ENCODE measurements around the gene TPM3.

The TPM3 gene

GRCh38 chr1:154178013-154178412 lies 13.9 kb downstream of the TPM3 start:
- TF ChIP-seq, protein P1, sequence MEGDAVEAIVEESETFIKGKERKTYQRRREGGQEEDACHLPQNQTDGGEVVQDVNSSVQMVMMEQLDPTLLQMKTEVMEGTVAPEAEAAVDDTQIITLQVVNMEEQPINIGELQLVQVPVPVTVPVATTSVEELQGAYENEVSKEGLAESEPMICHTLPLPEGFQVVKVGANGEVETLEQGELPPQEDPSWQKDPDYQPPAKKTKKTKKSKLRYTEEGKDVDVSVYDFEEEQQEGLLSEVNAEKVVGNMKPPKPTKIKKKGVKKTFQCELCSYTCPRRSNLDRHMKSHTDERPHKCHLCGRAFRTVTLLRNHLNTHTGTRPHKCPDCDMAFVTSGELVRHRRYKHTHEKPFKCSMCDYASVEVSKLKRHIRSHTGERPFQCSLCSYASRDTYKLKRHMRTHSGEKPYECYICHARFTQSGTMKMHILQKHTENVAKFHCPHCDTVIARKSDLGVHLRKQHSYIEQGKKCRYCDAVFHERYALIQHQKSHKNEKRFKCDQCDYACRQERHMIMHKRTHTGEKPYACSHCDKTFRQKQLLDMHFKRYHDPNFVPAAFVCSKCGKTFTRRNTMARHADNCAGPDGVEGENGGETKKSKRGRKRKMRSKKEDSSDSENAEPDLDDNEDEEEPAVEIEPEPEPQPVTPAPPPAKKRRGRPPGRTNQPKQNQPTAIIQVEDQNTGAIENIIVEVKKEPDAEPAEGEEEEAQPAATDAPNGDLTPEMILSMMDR (IDR thresholded peaks at IDR 0.05; ENCODE audit: extremely low read depth, missing control alignments), result no peak
- DNase-seq (ENCODE audit: low spot score), result no peak

GRCh38 chr1:154176337-154176736 lies 15.6 kb downstream of the TPM3 start:
- TF ChIP-seq, protein P1 (IDR thresholded peaks at IDR 0.05; ENCODE audit: extremely low read depth, missing control alignments), result no peak
- no peak for DNase-seq (ENCODE audit: low spot score)

DNA sequence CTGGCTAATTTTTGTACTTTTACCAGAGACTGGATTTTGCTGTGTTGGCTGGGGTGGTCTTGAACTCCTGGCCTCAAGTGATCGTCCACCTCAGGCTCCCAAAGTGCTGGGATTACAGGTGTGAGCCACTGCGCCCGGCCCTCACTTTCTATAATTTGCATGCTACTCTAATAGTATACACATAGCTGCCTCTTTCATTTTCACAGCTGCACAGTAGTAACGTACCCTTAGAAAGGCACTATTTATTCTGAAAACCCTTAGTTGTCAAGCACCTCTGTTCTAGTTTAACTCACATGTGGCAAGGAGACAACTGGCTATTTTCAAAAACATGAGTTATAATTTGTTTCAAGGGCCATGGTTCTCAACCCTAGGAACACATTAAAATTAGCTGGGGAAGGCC lies 17.2 kb downstream of the TPM3 start:
- TF ChIP-seq, protein P1 (IDR thresholded peaks at IDR 0.05; ENCODE audit: extremely low read depth, missing control alignments), result no peak

DNA sequence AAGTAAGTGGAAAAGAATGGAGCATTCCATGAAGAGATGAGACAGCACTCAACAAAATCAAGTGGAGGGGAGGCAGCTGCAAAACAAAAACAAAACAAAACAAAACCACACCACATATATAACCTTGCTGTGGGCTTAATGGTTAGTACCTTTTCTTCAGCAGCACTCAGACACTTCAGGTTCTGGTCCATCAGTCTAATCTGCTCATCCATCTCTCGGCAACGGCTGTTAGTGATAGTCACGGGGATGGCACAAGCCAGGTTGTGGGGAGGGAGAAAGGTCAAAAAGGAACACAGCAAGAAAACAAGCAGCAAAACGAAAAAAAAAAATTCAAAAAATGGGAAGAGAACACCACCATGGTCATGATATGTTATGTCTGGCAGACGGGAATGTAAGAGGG lies 20.0 kb downstream of the TPM3 start:
- DNase-seq (ENCODE audit: low spot score), result no peak
- TF ChIP-seq, protein P1 (IDR thresholded peaks at IDR 0.05; ENCODE audit: extremely low read depth, missing control alignments), result no peak

More for the DNA sequence above, 17.2 kb downstream of the TPM3 start:
- no peak for DNase-seq (ENCODE audit: low spot score)

DNA sequence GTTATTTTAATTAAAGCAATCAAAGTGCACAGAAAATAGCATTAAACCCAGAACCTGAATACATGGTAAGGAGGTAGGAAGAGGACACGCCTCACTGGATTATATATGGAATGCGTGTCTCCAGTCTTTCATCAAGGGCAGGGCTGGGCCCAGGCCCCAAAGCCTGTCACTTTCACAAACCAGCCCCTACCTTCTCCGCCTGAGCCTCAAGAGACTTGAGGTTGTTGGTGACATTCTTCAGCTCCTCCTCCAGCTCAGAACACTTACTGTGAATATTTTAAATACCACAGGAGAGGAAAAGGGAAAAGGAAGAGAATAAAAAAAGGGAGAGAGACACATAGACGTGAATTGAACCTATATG lies 20.7 kb downstream of the TPM3 start:
- TF ChIP-seq, protein P1 (IDR thresholded peaks at IDR 0.05; ENCODE audit: extremely low read depth, missing control alignments), result no peak
- no peak for DNase-seq (ENCODE audit: low spot score)

- TF ChIP-seq, protein P1 (IDR thresholded peaks at IDR 0.05; ENCODE audit: extremely low read depth, missing control alignments), result no peak
- no peak for DNase-seq (ENCODE audit: low spot score)
These were observed 21.2 kb downstream of the TPM3 start for GRCh38 chr1:154170547-154171222.

DNA sequence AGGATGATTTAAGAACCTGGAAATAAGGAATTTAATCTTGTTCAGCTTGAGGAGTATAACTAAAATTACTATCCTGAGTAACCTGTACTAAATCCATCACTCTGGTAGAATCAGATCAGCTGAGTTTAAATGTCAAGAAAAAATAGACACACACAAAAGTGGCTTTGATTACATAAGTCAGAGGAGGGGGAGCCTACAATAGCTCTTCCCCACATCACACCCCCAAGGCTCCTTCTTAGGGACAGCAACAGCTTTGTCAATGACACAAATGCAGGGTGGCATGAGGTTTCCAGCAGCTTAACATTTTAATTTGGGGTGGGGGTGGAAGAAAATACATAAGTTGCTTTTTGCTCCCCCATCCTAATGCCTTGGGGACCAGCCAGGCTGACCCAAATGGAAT lies 24.4 kb downstream of the TPM3 start:
- DNase-seq (ENCODE audit: low spot score), result no peak
- TF ChIP-seq, protein P1 (IDR thresholded peaks at IDR 0.05; ENCODE audit: extremely low read depth, missing control alignments), result no peak

Data from GM20000 (cell line).